Measurements from ENCODE around the gene CDC73. TPM values are rescaled to one million over a fixed set of nuclear protein-coding genes. Genes with fewer than 3 reads are reported as not detected.

CDC73 gene
- total and polyA plus RNA-seq, 9 of the 15 experiments (the other 6 are each of a cell fraction or from before 2014, with no cell fraction given) = 19.0 to 61.7 (median 30.1) TPM

- H3K79me2 ChIP-seq (ENCODE audit: control insufficient read depth, insufficient read depth, low read length) = peaks cover 19% of the 10 kb centered on the region; the same call in 2 of the 3 replicates
- H3K4me2 ChIP-seq (ENCODE audit: insufficient read depth, low read length) = no peak overlapping the region
- H3K4me1 ChIP-seq (replicated peaks in 1 of 2; ENCODE audit: control insufficient read depth in 2 of 2, insufficient read depth in 2 of 2, low read length in 2 of 2) = no peaks in the 10 kb centered on the region
- H3K9me1 ChIP-seq (ENCODE audit: control insufficient read depth, insufficient read depth, low read length) = no peaks in the 10 kb centered on the region
- no peaks in the 10 kb centered on the region for H4K20me1 ChIP-seq (replicated peaks; ENCODE audit: control insufficient read depth, insufficient read depth, low read length)
- no peak for FAIRE-seq
- intact Hi-C loops (cut with micrococcal nuclease) = no loop called here
- H3K36me3 ChIP-seq (ENCODE audit: control insufficient read depth, insufficient read depth, low read length) = peaks cover 83% of the 10 kb centered on the region
- no peak overlapping the region for H3K27ac ChIP-seq (ENCODE audit: extremely low read depth, low read depth, low read length)
- no peak for ATAC-seq
- H3K9ac ChIP-seq (ENCODE audit: insufficient read depth in 1 of 2, low read depth in 2 of 2, low read length in 2 of 2) = no peak overlapping the region
- H3K9me3 ChIP-seq (replicated peaks; ENCODE audit: control insufficient read depth, insufficient read depth, low read depth, low read length) = no peaks in the 10 kb centered on the region
- 87% methylated on average over 5 of the region's 5 CpGs for WGBS (ENCODE audit: insufficient coverage, low coverage, missing lambda C conversion rate)
- TF ChIP-seq ZNF408 (CRISPR knock-in tag; IDR thresholded peaks at IDR 0.05; ENCODE audit: low read depth) (no peak), ZNF699 (CRISPR knock-in tag; IDR thresholded peaks at IDR 0.05; ENCODE audit: insufficient replicate concordance) (no peak), TBL1XR1 (IDR thresholded peaks at IDR 0.05; ENCODE audit: low read length in 2 of 2) (no peak), ZNF77 (CRISPR knock-in tag; IDR thresholded peaks at IDR 0.05) (no peak), DLX4 (CRISPR knock-in tag; IDR thresholded peaks at IDR 0.05) (no peak), CHCHD3 (CRISPR knock-in tag; IDR thresholded peaks at IDR 0.05) (no peak), CBX3 (IDR thresholded peaks at IDR 0.05; ENCODE audit: borderline replicate concordance in 1 of 2, low read length in 2 of 2) (no peak), ZBTB43 (CRISPR knock-in tag; IDR thresholded peaks at IDR 0.05) (no peak), ZBTB8A (IDR thresholded peaks at IDR 0.05; ENCODE audit: partially characterized antibody) (no peak)
- ChIA-PET CTCF (ENCODE audit: low intra/inter-chr PET ratio) (no interaction called here), POLR2A (no interaction called here)
- in situ Hi-C loops (cut with MboI) = no loop called here
- no peak overlapping the region for H2AFZ ChIP-seq (ENCODE audit: low read depth, low read length)
- H3K27me3 ChIP-seq (ENCODE audit: control insufficient read depth in 2 of 2, insufficient read depth in 2 of 2, low read length in 2 of 2) = no peaks in the 10 kb centered on the region
- DNase-seq (ENCODE audit: extremely low read depth in 1 of 4, low spot score in 3 of 4) = no peak
- H3K4me3 ChIP-seq = no peak overlapping the region
- BruUV-seq (replicated peaks) = no TSS peak
Observed at GRCh38 chr1:193144361-193144938, 22.6 kb downstream of the CDC73 start.
